GM08714 (cell line): Measurements from ENCODE around the gene FAM210A.
"Not testable (repeated sequence)": the region's sequence is repeated elsewhere in the genome, so short reads cannot be mapped to it uniquely, and the experiment has no call there.

Experiments used
- H3K4me3 ChIP-seq: fragments of 200-500 bp; sonication (Bioruptor generic); 2 replicates; pipeline ENCODE4 v1.5.1; 2014; ENCODE audit warnings: mild to moderate bottlenecking, low read length, inconsistent platforms
- ZNF274 ChIP-seq: IDR thresholded peaks from 2 replicates; pipeline ENCODE4 v1.6.1; 2012; ENCODE audit warnings: mild to moderate bottlenecking, low read depth, low read length

Gene FAM210A, protein sequence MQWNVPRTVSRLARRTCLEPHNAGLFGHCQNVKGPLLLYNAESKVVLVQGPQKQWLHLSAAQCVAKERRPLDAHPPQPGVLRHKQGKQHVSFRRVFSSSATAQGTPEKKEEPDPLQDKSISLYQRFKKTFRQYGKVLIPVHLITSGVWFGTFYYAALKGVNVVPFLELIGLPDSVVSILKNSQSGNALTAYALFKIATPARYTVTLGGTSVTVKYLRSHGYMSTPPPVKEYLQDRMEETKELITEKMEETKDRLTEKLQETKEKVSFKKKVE

DNA sequence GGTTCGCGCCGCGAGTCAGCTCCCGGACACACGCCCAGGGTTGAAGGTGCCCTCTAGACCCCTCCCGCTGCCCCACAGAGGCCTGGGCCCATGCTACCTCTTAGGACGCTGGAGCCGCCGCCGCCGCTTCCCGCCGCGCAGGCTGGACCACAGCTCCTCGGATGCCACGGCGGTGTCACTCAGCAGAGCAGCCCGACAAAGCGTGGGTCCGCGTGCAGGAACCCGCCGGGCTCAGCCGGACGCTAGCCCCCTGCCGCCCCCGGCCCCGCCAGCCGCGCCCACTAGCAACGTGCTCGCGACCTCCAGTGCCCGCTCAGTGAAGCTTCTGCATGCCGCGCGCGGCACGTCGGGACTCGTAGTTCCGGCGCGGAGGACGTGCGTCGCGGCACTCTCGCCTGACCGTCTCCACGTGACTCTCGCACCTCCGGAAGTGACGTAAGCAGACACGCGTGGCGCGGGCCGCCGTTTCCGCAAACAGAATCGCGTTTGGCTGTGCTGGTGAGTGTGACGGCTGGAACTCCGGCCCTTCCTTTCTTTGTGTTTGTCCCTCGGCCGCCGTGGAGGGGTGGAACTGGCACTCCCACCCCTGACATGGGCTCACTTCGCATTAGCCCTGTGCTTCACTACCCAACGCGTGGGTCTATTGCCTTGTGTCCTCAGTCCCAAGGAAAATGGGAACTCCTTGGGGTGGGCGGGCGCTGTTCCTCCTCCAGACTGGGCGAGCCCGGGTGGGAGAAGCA lies at the start of gene FAM210A, which contains the start of gene RNMT:
TSS of gene FAM210A (minus strand) at position 327 of the 740 bp plus-strand sequence. CDS start 44,481 bp downstream, outside the sequence.
TSS of gene RNMT (plus strand) at position 442 of the 740 bp plus-strand sequence. CDS start 4,845 bp downstream, outside the sequence.
- TF ChIP-seq ZNF274: no peak
- peak within 1 kb of the TSS; percentile 97 for H3K4me3 ChIP-seq

DNA sequence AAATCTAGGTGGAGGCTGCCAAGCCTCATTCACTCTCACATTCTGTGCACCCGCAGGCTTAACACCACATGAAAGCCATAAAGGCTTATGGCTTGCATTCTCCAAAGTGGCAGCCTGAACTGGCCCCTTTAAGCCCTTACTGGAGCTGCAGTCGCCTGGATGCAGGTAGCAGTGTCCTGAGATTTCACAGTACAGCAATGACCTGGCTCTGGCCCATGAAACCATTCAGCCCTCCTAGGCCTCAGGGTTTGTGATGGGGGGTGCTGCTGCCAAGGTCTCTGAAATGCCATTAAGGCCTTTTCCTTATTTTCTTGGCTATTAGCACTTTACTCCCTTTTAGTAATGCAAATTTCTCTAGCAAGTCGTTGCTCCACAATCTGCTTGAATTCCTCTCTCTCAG lies 48.7 kb upstream of the FAM210A start:
- TF ChIP-seq ZNF274: no peak
- H3K4me3 ChIP-seq: no peak overlapping the region

DNA sequence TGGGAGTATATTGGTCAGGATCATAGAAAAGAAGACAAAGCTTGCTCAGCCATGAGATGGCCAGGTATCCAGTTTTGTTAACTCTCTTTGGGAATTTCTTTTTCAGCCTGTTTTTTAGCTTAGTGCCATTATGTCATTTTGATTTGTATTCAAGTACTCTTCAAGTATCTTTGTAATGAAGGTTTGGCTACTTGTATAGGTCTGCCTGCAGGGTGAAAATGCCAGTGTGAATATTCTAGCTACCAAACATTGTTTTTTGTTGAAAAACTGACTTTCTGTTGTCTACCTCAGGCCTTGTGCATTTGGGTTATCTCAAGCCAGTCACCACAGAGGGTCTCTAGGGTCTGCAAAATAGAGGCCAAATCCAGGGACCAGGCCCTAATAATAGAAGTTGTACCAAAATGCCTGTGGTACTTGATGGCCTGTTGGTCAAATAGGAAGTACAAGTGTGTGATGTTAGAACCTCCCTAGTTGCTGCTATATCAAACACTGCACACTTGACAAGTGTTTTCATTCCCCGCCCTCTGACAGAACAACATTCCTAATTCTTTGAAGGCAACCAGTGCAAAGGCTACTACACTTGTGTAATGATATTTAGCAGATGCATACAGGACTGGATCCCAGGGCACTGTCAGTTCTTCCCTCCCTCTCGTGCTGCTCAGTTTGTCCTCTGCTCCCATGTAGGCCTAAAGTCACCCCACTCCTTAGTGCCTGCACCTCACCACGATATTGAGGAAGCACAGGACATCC lies 36.5 kb upstream of the FAM210A start:
- H3K4me3 ChIP-seq: no peak overlapping the region
- TF ChIP-seq ZNF274: no peak

DNA sequence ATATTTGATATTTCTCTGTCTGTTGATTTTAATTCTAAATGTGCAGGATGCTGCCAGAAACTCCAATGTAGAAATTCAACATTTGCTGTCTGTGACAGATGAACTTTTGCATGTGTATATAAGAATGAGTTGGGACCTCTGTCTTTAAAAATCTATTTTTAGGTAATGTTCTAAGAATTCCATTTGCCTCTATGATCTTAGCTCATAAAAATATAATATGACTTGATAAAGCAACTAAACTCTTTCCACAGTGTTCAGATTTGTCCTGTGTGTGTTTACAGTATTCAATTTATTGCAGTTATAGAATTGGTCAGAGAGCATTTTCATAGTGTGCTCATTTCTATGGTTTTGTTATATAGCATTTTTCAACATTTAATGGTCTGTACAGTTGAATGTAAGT lies 33.7 kb upstream of the FAM210A start:
- no peak for TF ChIP-seq ZNF274
- no peak overlapping the region for H3K4me3 ChIP-seq

DNA sequence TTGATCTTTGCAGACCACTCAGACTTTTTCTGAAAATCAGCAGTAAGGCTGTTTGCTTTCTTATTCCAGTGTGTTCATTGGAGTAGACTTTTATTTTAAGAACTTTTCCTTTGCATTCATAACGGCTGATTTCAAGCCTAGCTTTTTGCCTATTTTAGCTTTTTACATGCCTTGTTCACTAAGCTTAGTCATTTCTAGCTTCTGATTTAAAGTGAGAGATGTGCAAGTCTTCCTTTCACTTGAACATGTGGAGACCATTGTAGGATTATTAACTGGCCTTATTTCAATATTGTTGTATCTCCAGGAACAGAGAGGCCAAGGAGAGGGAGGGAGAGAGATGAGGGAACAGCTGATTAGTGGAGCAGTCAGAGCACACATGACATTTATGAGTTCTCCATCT lies 32.3 kb upstream of the FAM210A start:
- TF ChIP-seq ZNF274: no peak
- no peak overlapping the region for H3K4me3 ChIP-seq

DNA sequence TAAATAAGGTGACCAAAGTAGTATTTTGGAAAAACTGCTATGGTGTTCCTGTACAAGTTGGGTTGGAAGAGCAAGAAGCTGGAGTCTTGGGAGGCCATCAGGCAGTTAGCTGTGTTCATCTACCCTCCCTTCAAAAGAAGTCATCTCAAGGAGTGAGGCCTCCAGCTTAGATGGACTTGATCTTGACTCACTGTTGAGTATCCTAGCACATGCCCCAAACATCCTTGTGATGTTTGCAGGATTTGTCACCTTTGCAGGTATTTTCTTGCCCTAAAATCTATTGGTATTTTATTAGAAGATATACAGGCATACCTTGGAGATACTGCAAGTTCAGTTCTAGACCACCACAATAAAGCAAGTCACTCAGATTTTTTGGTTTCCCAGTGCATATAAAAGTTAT lies 30.3 kb upstream of the FAM210A start:
- TF ChIP-seq ZNF274: no peak
- H3K4me3 ChIP-seq: no peak overlapping the region

DNA sequence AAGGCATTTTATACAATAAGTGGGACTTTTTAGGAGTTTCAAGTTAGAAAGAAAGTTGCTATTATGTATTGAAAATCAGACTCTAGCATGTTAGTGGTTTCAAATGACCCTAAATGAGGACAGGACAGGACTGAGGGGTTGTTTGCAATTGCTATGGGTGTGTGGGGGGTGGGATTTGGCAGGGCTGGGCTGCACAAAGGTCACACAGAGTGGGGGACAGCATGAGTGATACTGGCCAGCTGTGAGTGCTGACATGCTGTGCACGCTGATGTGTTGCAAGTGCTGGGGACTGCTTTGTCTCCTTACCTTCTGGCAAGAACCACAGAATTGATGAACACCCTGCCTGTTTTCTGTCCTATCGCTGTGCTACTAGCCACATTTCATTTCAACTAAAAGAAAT lies 29.9 kb upstream of the FAM210A start:
- no peak for TF ChIP-seq ZNF274

DNA sequence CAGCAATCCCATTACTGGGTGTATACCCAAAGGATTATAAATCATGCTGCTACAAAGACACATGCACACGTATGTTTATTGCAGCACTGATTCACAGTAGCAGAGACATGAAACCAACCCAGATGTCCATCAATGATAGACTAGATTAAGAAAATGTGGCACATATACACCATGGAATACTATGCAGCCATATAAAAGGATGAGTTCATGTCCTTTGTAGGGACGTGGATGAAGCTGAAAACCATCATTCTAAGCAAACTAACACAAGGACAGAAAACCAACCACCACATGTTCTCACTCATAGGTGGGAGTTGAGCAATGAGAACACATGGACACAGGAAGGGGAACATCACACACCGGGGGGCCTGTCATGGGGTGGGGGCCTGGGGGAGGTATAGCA lies 25.2 kb upstream of the FAM210A start:
- not testable (repeated sequence) for H3K4me3 ChIP-seq

More for the DNA sequence above, 29.9 kb upstream of the FAM210A start:
- H3K4me3 ChIP-seq: no peak overlapping the region

DNA sequence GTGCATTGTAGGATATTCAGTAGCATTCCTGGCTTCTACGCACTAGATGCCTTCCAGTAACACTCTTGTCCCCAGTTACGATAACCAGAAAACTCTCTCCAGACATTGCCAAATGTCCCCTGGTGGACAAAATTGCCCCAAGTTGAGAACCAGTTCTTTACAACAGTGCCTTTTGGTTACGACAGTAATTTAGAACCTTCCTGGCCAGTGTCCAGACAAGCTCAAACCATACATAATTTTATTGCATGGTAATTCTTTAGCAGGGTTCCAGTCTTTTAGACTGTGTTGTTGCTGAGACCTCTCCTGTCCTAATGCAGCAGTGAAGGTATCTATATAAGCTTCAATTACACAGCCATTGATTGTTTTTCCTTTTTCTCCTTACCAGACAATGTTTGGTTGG lies 20.3 kb upstream of the FAM210A start:
- no peak for TF ChIP-seq ZNF274
- no peak overlapping the region for H3K4me3 ChIP-seq

DNA sequence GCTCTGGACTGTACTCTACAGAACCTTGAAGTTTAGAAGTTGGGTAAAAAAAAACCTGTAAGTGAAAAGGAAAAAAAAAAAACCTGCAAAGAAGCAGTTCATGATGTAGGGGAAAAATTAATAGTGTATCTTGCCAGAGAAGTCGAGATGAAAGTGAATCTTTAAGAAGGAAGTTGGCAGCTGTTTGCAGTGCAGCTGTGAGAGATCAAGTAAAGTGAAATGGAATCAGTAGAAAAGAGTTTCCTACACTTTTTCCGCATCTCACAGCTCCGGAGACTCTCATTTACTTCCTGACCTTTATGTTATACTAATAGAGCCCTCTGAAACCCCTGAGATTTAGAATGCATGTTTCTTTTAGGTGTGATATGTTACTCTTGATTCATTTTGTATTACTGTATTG lies 19.3 kb upstream of the FAM210A start:
- no peak for TF ChIP-seq ZNF274
- H3K4me3 ChIP-seq: no peak overlapping the region

DNA sequence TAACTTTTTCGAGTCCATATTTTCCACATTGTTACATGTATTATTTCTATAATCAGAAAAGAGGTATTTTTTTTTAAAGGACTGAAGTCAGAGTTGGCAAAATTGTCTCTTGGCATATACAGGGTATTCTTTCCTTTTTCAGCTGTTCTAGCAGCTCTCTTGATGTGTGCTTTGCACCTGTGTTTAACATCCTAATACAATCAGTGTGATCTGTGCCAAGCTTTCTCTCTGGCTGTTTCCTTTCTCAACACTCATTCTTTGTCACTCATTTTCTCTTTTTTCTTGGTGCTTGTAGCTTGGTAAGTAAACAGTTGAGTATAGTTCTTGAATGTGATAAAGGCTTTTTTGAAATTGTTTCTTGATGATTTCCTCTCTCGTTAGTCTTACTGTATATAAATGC lies 9.3 kb upstream of the FAM210A start:
- H3K4me3 ChIP-seq: no peak overlapping the region
- TF ChIP-seq ZNF274: no peak

DNA sequence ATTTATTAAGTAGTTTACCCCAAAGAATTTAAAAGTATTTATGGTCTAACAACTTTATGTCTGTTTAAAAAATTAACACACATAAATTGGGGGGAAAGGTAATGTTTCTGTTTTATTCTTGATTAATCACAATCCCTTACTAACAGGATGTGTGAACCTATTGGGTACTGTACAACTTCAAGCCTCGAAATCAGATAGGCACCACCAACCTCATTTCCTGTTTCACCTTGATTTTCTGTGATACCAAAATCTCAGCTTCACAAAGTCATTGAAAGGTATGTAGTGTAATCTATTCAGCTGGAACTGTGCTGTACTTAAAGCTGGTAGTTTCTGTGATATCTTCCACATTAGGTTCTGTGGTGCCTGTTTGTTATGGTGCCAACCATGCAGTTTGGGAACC lies 4.1 kb upstream of the FAM210A start:
- H3K4me3 ChIP-seq: no peak overlapping the region
- no peak for TF ChIP-seq ZNF274

DNA sequence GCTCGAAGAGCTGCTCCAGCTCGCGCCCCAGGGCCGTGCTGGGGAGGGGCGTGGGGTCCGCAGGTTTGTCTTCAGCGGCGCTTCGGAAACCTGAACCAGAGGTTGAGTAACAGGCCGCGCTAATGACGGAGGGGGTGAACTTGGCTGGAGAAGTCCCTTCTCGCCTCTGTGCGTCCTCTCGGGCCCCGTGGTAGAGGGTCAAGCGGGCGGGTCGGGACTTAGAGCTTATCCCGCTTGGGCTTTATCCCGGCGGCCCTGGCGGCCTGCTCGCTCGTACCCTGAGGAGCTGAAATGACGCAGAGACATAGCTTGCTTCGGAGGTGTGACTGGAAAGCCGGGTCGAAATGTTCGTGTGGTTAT lies 594 bp upstream of the FAM210A start:
- no peak for TF ChIP-seq ZNF274
- H3K4me3 ChIP-seq: peak overlapping the region; percentile 97

DNA sequence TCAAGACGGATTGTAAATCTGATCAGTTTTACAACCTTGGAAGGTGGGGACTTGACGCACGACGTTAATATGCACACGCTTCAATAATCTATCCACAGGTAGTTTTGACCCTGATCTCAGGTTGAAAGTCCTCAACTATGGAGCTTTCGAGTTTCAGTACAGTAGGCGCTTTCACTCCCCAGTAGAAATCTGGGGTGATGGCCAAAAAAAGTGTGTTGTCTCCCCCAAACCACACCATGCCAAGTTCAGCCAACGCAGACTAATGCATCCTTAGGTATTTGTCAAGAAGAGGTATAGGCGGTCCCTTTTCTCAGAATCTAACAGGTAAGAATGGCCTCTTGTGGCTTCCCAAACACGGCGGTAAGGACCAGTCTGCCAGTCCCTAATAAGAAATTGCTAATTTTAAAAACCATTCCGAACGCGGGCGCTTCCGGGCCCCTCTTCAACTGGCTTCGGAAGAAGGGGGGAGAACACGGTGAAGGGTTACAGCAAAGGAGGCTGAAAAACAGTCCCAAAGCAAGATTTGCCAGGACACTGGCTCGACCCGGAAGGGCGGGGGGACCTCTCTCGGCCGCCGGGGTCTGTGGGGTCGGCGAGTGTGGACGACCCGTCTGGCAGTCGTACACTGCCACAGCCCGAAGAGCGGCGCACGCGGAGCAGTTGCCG lies 659 bp downstream of the FAM210A start:
- peak overlapping the region; percentile 97 for H3K4me3 ChIP-seq
- TF ChIP-seq ZNF274: no peak
